ENCODE measurements around the gene ZNF133.

- TF ChIP-seq POLR2AphosphoS5 (IDR thresholded peaks at IDR 0.05) (no peak), POLR2A (IDR thresholded peaks at IDR 0.05) (no peak)
These were observed 38.1 kb upstream of the ZNF133 start for GRCh38 chr20:18250217-18250616.
